ENCODE data around the gene RENBP. TPM values are rescaled to one million over a fixed set of nuclear protein-coding genes. Genes with fewer than 3 reads are reported as not detected.

The RENBP gene
- total RNA-seq, 2 donors from 2014 or later = 12.0 to 17.5 TPM

DNA sequence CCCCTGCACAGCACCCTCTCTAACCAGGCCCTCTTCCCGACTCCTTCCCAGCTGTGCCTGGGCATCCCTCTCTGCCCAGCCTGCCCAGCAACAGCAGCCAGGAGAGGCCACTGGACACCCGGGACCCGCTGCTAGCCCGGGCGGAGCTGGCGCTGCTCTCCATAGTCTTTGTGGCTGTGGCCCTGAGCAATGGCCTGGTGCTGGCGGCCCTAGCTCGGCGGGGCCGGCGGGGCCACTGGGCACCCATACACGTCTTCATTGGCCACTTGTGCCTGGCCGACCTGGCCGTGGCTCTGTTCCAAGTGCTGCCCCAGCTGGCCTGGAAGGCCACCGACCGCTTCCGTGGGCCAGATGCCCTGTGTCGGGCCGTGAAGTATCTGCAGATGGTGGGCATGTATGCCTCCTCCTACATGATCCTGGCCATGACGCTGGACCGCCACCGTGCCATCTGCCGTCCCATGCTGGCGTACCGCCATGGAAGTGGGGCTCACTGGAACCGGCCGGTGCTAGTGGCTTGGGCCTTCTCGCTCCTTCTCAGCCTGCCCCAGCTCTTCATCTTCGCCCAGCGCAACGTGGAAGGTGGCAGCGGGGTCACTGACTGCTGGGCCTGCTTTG lies 38.9 kb downstream of the RENBP start:
- peaks cover 10% of the 10 kb centered on the region for H3K4me1 Mint-ChIP-seq
- peaks cover 65% of the 10 kb centered on the region for H3K9me3 Mint-ChIP-seq
- H3K36me3 Mint-ChIP-seq (ENCODE audit: low read depth) = peaks cover 2% of the 10 kb centered on the region
- TF ChIP-seq, protein P1, sequence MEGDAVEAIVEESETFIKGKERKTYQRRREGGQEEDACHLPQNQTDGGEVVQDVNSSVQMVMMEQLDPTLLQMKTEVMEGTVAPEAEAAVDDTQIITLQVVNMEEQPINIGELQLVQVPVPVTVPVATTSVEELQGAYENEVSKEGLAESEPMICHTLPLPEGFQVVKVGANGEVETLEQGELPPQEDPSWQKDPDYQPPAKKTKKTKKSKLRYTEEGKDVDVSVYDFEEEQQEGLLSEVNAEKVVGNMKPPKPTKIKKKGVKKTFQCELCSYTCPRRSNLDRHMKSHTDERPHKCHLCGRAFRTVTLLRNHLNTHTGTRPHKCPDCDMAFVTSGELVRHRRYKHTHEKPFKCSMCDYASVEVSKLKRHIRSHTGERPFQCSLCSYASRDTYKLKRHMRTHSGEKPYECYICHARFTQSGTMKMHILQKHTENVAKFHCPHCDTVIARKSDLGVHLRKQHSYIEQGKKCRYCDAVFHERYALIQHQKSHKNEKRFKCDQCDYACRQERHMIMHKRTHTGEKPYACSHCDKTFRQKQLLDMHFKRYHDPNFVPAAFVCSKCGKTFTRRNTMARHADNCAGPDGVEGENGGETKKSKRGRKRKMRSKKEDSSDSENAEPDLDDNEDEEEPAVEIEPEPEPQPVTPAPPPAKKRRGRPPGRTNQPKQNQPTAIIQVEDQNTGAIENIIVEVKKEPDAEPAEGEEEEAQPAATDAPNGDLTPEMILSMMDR (conservative IDR thresholded peaks at IDR 0.05) = no peak
- no peak overlapping the region for H3K27ac Mint-ChIP-seq
- WGBS, 2 experiments (ENCODE audit: insufficient coverage in 1 of 2, insufficient read length in 1 of 2) = 94 to 100% methylated on average over 3 to 32 of the region's 32 CpGs
- H3K4me3 Mint-ChIP-seq = no peak overlapping the region
- no peak overlapping the region for H3K4me3 ChIP-seq (ENCODE audit: low read length)
- no peaks in the 10 kb centered on the region for H3K27me3 ChIP-seq (ENCODE audit: control insufficient read depth, insufficient read depth, low read length, poor library complexity, severe bottlenecking)
- no peaks in the 10 kb centered on the region for H3K36me3 ChIP-seq (ENCODE audit: control insufficient read depth, insufficient read depth, low read length)
- no peak overlapping the region for H3K9ac ChIP-seq (ENCODE audit: extremely low read depth, low read length, poor library complexity, severe bottlenecking)
- peak; percentile 38 for DNase-seq
- H3K9me3 ChIP-seq (ENCODE audit: control insufficient read depth, low read length) = no peaks in the 10 kb centered on the region
- H3K27me3 Mint-ChIP-seq (ENCODE audit: insufficient read depth) = no peaks in the 10 kb centered on the region
- H3K27ac ChIP-seq (ENCODE audit: low read depth, low read length) = no peak overlapping the region
- no peaks in the 10 kb centered on the region for H3K4me1 ChIP-seq (ENCODE audit: control insufficient read depth, insufficient read depth, low read length)

DNA sequence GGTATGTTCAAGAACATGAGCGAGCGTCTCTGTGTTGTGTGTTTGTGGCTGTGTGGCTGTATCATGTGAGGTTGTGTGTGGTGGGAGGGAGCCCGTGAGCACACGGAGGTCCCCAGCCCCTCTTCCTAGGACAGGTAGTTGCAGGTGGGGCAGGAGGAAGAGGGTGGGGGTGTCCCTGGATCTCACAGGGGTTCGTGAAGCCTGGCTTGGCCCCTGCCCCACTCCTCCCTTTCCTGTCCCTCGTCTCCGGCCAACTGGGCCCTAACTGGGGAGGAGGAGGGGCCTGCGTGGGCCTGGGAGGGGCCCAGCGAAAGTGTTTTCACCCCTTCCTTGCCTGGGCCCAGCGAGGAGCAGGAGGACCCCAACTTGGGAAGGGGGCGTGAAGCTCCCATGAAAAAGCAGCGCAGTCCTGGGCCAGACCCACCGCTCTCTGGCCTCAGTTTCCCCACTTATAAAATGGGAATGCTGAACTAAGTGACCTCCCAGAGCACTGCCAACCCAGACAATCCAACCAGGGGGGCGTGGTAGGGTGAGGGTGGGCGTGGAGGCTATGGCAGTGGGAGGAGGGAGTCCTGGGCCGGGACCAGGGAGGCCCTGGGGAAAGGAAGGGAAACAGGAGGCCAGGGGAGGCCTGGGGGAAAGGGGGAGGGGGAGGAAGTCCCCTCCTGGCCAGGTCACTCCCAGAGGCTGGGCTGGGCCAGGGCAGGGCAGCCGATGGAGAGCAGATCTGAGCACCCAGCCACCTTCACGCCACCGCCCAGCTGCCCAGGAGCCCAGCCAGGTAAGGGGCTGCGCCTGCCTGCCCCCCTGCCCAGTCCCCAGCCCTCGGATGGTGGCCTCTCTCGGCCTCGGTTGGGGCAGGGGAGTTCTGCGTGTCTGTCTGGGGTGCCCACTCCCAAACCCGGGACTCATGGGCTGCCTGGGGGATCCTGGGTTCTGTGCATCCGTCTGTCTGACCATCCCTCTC lies 40.2 kb downstream of the RENBP start, which contains the start of gene AVPR2:
Gene AVPR2, plus strand, starts transcription at position 683 of the 967 bp plus-strand sequence. CDS start 473 bp downstream, outside the sequence.
- no peak within 1 kb of the TSS for H3K4me3 Mint-ChIP-seq
- H3K27me3 Mint-ChIP-seq (ENCODE audit: insufficient read depth) = no peaks in the 10 kb centered on the region
- H3K27me3 ChIP-seq (ENCODE audit: control insufficient read depth, insufficient read depth, low read length, poor library complexity, severe bottlenecking) = no peaks in the 10 kb centered on the region
- H3K27ac ChIP-seq (ENCODE audit: low read depth, low read length) = no peak within 1 kb of the TSS
- no peaks in the 10 kb centered on the region for H3K9me3 ChIP-seq (ENCODE audit: control insufficient read depth, low read length)
- peak; percentile 51 for DNase-seq
- no peak within 1 kb of the TSS for H3K9ac ChIP-seq (ENCODE audit: extremely low read depth, low read length, poor library complexity, severe bottlenecking)
- H3K27ac Mint-ChIP-seq = peak within 1 kb of the TSS; percentile 58
- WGBS, 2 experiments (ENCODE audit: insufficient coverage in 1 of 2, insufficient read length in 1 of 2) = 87 to 93% methylated on average over 3 to 19 of the region's 26 CpGs
- H3K4me1 ChIP-seq (ENCODE audit: control insufficient read depth, insufficient read depth, low read length) = no peaks in the 10 kb centered on the region
- TF ChIP-seq, protein P1 (conservative IDR thresholded peaks at IDR 0.05) = no peak
- peaks cover 2% of the 10 kb centered on the region for H3K36me3 Mint-ChIP-seq (ENCODE audit: low read depth)
- H3K4me3 ChIP-seq (ENCODE audit: low read length) = no peak within 1 kb of the TSS
- H3K4me1 Mint-ChIP-seq = peaks cover 10% of the 10 kb centered on the region
- peaks cover 71% of the 10 kb centered on the region for H3K9me3 Mint-ChIP-seq
- H3K36me3 ChIP-seq (ENCODE audit: control insufficient read depth, insufficient read depth, low read length) = no peaks in the 10 kb centered on the region

DNA sequence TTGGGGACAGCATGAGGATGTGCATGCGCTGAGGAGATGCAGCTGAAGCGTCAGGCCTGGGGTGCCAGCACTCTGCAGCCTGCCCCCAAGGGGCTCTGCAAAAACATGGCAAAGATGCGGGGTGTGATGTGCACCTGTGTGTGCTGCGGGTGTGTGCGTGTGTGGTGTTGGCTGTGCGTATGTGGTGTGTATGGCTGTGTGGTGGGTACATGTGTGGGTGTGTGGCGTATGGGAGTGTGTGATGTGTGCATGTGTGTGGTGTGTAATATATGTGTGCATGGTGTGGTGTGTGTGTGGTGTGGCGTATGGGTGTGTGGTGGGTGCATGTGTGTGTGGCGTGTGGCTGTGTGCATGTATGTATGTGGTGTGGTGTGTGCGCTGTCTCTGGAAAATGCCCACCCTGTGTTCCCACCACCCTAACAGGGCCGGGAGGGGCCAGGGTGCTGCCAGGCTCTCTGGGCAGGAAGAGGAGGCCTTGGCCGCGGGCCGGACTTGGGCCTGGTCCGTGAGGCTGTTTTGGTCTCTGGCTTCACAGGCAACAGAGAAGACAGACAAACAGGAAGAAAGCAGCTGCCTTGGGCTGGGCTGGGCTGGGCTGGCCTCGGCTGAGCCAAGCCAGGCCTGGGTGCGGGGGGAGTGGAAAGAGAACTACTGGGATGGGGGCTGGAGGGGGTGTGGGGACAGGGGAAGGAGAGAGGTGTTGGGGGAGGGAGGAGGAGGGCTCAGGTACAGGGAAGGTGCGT lies 41.0 kb downstream of the RENBP start:
- Histone ChIP-seq H3K27ac (ENCODE audit: low read depth, low read length) (no peak overlapping the region), H3K27me3 (ENCODE audit: control insufficient read depth, insufficient read depth, low read length, poor library complexity, severe bottlenecking) (no peaks in the 10 kb centered on the region), H3K9ac (ENCODE audit: extremely low read depth, low read length, poor library complexity, severe bottlenecking) (no peak overlapping the region), H3K4me3 (ENCODE audit: low read length) (no peak overlapping the region), H3K4me1 (ENCODE audit: control insufficient read depth, insufficient read depth, low read length) (no peaks in the 10 kb centered on the region), H3K9me3 (ENCODE audit: control insufficient read depth, low read length) (no peaks in the 10 kb centered on the region), H3K36me3 (ENCODE audit: control insufficient read depth, insufficient read depth, low read length) (no peaks in the 10 kb centered on the region)
- H3K36me3 Mint-ChIP-seq (ENCODE audit: low read depth) = no peaks in the 10 kb centered on the region
- peak; percentile 54 for DNase-seq
- peaks cover 70% of the 10 kb centered on the region for H3K9me3 Mint-ChIP-seq
- H3K4me1 Mint-ChIP-seq = peaks cover 10% of the 10 kb centered on the region
- H3K4me3 Mint-ChIP-seq = no peak overlapping the region
- WGBS, 2 experiments (ENCODE audit: insufficient coverage in 1 of 2, insufficient read length in 1 of 2) = 86 to 88% methylated on average over 3 to 15 of the region's 18 CpGs
- TF ChIP-seq, protein P1 (conservative IDR thresholded peaks at IDR 0.05) = no peak
- peak overlapping the region; percentile 58 for H3K27ac Mint-ChIP-seq
- no peaks in the 10 kb centered on the region for H3K27me3 Mint-ChIP-seq (ENCODE audit: insufficient read depth)
